Ovary (tissue), 9 donors: Measurements from ENCODE around the gene TAS2R40. TPM values are rescaled to one million over a fixed set of nuclear protein-coding genes. Genes with fewer than 3 reads are reported as not detected.

Source experiments
- DNase-seq, 5 donors: peaks; one replicate each; pipeline ENCODE4 v3.0.0-alpha.2; 2019 to 2020
- H3K27ac ChIP-seq, 2 donors: fragments of 200-600 bp; one replicate each; pipeline versions ENCODE4 v1.5.1 to v1.8.0; 2019 to 2022
- H3K27me3 ChIP-seq: fragments of 200-600 bp; one replicate; pipeline ENCODE4 v1.8.0; 2022
- H3K36me3 ChIP-seq: fragments of 200-600 bp; sonication (generic); one replicate; pipeline ENCODE4 v1.5.1; 2019
- H3K4me1 ChIP-seq: one replicate; pipeline ENCODE4 v1.8.1; 2013; ENCODE audit warnings: mild to moderate bottlenecking, moderate library complexity; ENCODE audit not compliant: insufficient read depth
- H3K4me3 ChIP-seq: fragments of 200-600 bp; sonication (generic); one replicate; pipeline ENCODE4 v1.5.1; 2017
- H3K9me3 ChIP-seq, 2 donors: fragments of 200-600 bp in 1 of 2; sonication (generic) in 1 of 2; one replicate each; pipeline versions ENCODE4 v1.5.1 to v1.8.1; 2013 to 2019; ENCODE audit warnings: mild to moderate bottlenecking in 1 of 2, moderate library complexity in 1 of 2
- CTCF ChIP-seq, 3 donors: fragments of 450-650 bp in 2 of 3; fragments of 200-600 bp in 1 of 3; IDR thresholded peaks; one replicate each; pipeline versions ENCODE4 v1.5.1 to v1.8.0; 2016 to 2022; ENCODE audit warnings: antibody characterized with exemption in 3 of 3, mild to moderate bottlenecking in 1 of 3
- EP300 ChIP-seq: sonication (generic); formaldehyde crosslinking; IDR thresholded peaks from one replicate; pipeline ENCODE4 v1.6.1; 2017; ENCODE audit warnings: antibody characterized with exemption
- POLR2A ChIP-seq: fragments of 450-650 bp; IDR thresholded peaks from one replicate; pipeline ENCODE4 v1.6.1; 2017; ENCODE audit warnings: antibody characterized with exemption, mild to moderate bottlenecking, moderate library complexity
- whole genome bisulfite sequencing, 3 donors: extraction: QIAGEN DNeasy Blood & Tissue Kit in 1 of 3; methylation state at CpG; one replicate each; pipeline versions ENCODE4 v1.1.5 to v1.1.7; 2013 to 2017; 5-methylcytosine and 5-hydroxymethylcytosine counted together
- intact Hi-C, 4 donors: fragments of 100-400 bp; cut with DNase I; formaldehyde crosslinking; loops; one replicate each; pipeline versions ENCODE4 v1.11.0 to v1.15.1; 2022 to 2023
- polyA plus RNA-seq, 2 donors: library from polyadenylated mRNA; stranded (reverse); fragments of 200-250 nt in 1 of 2; fragments of 350-450 nt in 1 of 2; fragmentation: Illumina TruSeq in 1 of 2; extraction: RNeasy Lipid Tissue Mini Kit (QIAGEN cat#74804) in 1 of 2; gene quantifications; one replicate each; pipeline ENCODE4 v1.2.3, GENCODE V29; 2013 to 2014
- small RNA-seq: library from RNA; depleted of rRNA; stranded (forward); fragments of <200 nt; gene quantifications from one replicate; pipeline ENCODE3, GENCODE V24; 2016
- total RNA-seq, 7 donors: library from RNA; depleted of rRNA in 2 of 7; stranded (reverse); fragments of >200 nt in 2 of 7; fragmentation: NEBNext Ultra II Directional in 3 of 7; extraction: Animal tissue kit (Norgen Biotek cat#: 25700) in 3 of 7; gene quantifications; one replicate each; pipeline versions ENCODE4 v1.1.0 to v1.2.4, GENCODE V29; 2016 to 2023
- donor health status: DM: no; HTN: no; CAD: no; lungs with moderate emphysema.
- donor health status: DM: no; HTN: no; CAD: no.
- donor health status: Bipolar disorder and iron deficiency.
- donor health status: DM: yes; HTN: yes; CAD: no.
- donor health status: DM: no; HTN: no; CAD: no.
- donor health status: DM: yes; HTN: yes; CAD: no.

TAS2R40 gene
- total and polyA plus RNA-seq, 9 donors: not detected

- Histone ChIP-seq H3K36me3 (no peaks in the 10 kb centered on the region), H3K9me3 (no peaks in the 10 kb centered on the region), H3K27ac (no peak overlapping the region), H3K27me3 (no peaks in the 10 kb centered on the region), H3K4me3 (no peak overlapping the region), H3K4me1 (peaks cover under 1% of the 10 kb centered on the region)
- TF ChIP-seq EP300: no peak
- TF ChIP-seq CTCF (IDR thresholded peaks at IDR 0.05): no peak
- TF ChIP-seq POLR2A: no peak
- intact Hi-C loops: loop anchor here in 1 of 4 donors (10.0 kb wide), 1 partner anchor 146 kb away; no protein-coding TSS in a partner anchor
- 64 to 74% (median 74%) methylated on average over 5 of the region's 5 CpGs for WGBS, 3 donors
- no peak for DNase-seq
These were observed 47.4 kb downstream of the TAS2R40 start for GRCh38 chr7:143269251-143269650.

GRCh38 chr7:143271240-143271639 is 49.4 kb downstream of the TAS2R40 start:
- TF ChIP-seq POLR2A: no peak
- no peak for TF ChIP-seq EP300
- no peak for TF ChIP-seq CTCF (IDR thresholded peaks at IDR 0.05)
- Histone ChIP-seq H3K4me3 (no peak overlapping the region), H3K4me1 (no peaks in the 10 kb centered on the region), H3K36me3 (no peaks in the 10 kb centered on the region), H3K27ac (no peak overlapping the region), H3K9me3 (no peaks in the 10 kb centered on the region), H3K27me3 (no peaks in the 10 kb centered on the region)
- no peak for DNase-seq
- intact Hi-C loops: no loop called here
- 51 to 67% (median 61%) methylated on average over 1 of the region's 1 CpG for WGBS, 3 donors

Small RNAs within 50 kb of the gene (small RNA-seq; reads per million reads assigned to genes)
- gene AC073342.3: not detected

Other genes with a start within 250 kb of the TAS2R40 start
- under 1 TPM in 2 of 7 donors, not detected in 5; 0.22 TPM for gene OR9A2, start 194.9 kb upstream of the TAS2R40 start, total RNA-seq
- not detected for gene OR9A2, start 194.9 kb upstream of the TAS2R40 start, polyA plus RNA-seq
- not detected for gene OR6V1, start 169.7 kb upstream of the TAS2R40 start, total RNA-seq
- not detected for gene OR6V1, start 169.7 kb upstream of the TAS2R40 start, polyA plus RNA-seq
- gene PIP, start 90.0 kb upstream of the TAS2R40 start, total RNA-seq: 1 to 10 TPM in 1 of 7 donors, under 1 TPM in 1, not detected in 5; 0.92 to 4.9 TPM
- gene PIP, start 90.0 kb upstream of the TAS2R40 start, polyA plus RNA-seq: not detected
- gene TAS2R39, start 38.6 kb upstream of the TAS2R40 start, total RNA-seq: not detected
- not detected for gene TAS2R39, start 38.6 kb upstream of the TAS2R40 start, polyA plus RNA-seq
- 100 to 1,000 TPM in 1 of 7 donors, 10 to 100 TPM in 6; 55.0 to 108 (median 75.7) TPM for gene GSTK1, start 41.4 kb downstream of the TAS2R40 start, total RNA-seq
- gene GSTK1, start 41.4 kb downstream of the TAS2R40 start, polyA plus RNA-seq: 100 to 1,000 TPM in 1 of 2 donors, 10 to 100 TPM in 1; 84.9 to 138 TPM
- 10 to 100 TPM in 1 of 7 donors, 1 to 10 TPM in 2, under 1 TPM in 4; 0.35 to 10.8 (median 0.61) TPM for gene TMEM139, start 62.9 kb downstream of the TAS2R40 start, total RNA-seq
- 1 to 10 TPM in 1 of 2 donors, under 1 TPM in 1; 0.42 to 1.2 TPM for gene TMEM139, start 62.9 kb downstream of the TAS2R40 start, polyA plus RNA-seq
- gene CASP2, start 66.3 kb downstream of the TAS2R40 start, total RNA-seq: 10 to 100 TPM in 5 of 7 donors, 1 to 10 TPM in 2; 7.7 to 26.6 (median 23.0) TPM
- gene CASP2, start 66.3 kb downstream of the TAS2R40 start, polyA plus RNA-seq: 10 to 100 TPM in 1 of 2 donors, 1 to 10 TPM in 1; 8.0 to 23.8 TPM
- gene CLCN1, start 94.1 kb downstream of the TAS2R40 start, total RNA-seq: under 1 TPM in 1 of 7 donors, not detected in 6; 0.10 TPM
- not detected for gene CLCN1, start 94.1 kb downstream of the TAS2R40 start, polyA plus RNA-seq
- gene FAM131B, start 140.7 kb downstream of the TAS2R40 start, total RNA-seq: under 1 TPM; 0.34 to 0.99 (median 0.79) TPM
- under 1 TPM; 0.29 to 0.83 TPM for gene FAM131B, start 140.7 kb downstream of the TAS2R40 start, polyA plus RNA-seq
- 100 to 1,000 TPM in 5 of 7 donors, 10 to 100 TPM in 2; 44.2 to 282 (median 195) TPM for gene ZYX, start 159.3 kb downstream of the TAS2R40 start, total RNA-seq
- 100 to 1,000 TPM in 1 of 2 donors, 10 to 100 TPM in 1; 91.8 to 109 TPM for gene ZYX, start 159.3 kb downstream of the TAS2R40 start, polyA plus RNA-seq
- gene EPHA1, start 186.8 kb downstream of the TAS2R40 start, total RNA-seq: 10 to 100 TPM in 1 of 7 donors, 1 to 10 TPM in 4, under 1 TPM in 1, not detected in 1; 0.40 to 21.3 (median 2.6) TPM
- under 1 TPM; 0.21 to 0.45 TPM for gene EPHA1, start 186.8 kb downstream of the TAS2R40 start, polyA plus RNA-seq
- gene TAS2R60, start 221.4 kb downstream of the TAS2R40 start, total RNA-seq: under 1 TPM in 1 of 7 donors, not detected in 6; 0.98 TPM
- gene TAS2R60, start 221.4 kb downstream of the TAS2R40 start, polyA plus RNA-seq: not detected